Measurements from ENCODE around the gene PRDM8.

DNA sequence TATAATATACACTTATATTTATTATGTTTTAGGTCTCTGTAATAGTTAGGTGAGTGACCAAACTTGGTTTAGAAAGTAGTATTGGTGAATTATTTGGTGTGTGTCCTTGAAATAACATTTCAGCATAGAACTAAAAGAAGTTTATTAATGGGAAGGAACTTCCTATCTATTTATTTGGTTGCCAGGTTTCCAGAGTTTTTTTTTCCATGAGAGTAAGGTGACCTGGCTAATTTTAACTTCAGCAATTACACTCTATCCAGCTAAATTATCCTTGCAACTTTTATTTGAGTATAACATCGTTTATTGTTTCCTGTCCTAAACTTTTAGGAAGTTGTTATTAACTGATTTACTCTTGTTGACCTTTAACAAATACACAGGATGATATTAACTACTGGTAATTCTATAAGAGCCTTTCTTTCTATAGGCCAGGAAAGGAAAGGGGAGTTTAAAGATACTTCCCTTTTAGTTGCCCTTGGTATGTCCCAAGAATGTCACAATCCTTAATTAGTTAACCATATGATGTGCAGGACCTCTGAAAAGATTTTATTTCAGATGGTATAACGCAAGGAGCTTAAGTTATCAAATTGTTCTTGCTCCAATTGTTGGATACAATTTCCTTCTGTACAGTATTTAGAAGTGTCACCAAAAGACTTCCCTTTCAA, 18.9 kb downstream of the PRDM8 start:
- TF ChIP-seq, protein P1, sequence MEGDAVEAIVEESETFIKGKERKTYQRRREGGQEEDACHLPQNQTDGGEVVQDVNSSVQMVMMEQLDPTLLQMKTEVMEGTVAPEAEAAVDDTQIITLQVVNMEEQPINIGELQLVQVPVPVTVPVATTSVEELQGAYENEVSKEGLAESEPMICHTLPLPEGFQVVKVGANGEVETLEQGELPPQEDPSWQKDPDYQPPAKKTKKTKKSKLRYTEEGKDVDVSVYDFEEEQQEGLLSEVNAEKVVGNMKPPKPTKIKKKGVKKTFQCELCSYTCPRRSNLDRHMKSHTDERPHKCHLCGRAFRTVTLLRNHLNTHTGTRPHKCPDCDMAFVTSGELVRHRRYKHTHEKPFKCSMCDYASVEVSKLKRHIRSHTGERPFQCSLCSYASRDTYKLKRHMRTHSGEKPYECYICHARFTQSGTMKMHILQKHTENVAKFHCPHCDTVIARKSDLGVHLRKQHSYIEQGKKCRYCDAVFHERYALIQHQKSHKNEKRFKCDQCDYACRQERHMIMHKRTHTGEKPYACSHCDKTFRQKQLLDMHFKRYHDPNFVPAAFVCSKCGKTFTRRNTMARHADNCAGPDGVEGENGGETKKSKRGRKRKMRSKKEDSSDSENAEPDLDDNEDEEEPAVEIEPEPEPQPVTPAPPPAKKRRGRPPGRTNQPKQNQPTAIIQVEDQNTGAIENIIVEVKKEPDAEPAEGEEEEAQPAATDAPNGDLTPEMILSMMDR (IDR thresholded peaks at IDR 0.05) = no peak
- no peak for TF ChIP-seq POLR2A (IDR thresholded peaks at IDR 0.05)

Data from uterus (tissue), 2 donors.